Measurements from ENCODE around the gene ARF1. TPM values are rescaled to one million over a fixed set of nuclear protein-coding genes. Genes with fewer than 3 reads are reported as not detected.
A peak's percentile ranks its signal among the peaks of the same experiment; 100 is the strongest.

ARF1 gene
- total RNA-seq, 2 experiments from 2014 or later, result 318 to 322 TPM

DNA sequence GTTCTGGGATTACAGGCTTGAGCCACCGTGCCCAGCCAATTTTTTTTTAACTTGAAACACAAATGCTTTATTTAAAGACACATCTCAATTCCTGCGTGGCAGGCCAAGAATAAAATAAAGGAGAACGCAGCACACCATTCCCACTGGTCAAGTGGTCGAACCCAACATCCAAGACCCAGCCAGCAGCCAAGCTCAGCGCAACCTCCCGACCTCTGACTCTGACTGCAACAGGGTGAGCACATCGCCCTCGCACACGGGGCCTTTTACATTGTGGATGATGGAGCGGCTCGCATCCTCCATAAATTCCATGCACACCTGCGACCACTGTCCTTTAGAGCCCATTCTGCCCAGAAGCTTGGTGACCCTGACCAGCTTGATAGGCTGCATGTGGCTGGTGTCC is 52.1 kb downstream of the ARF1 start:
- Histone ChIP-seq H3K4me1 (ENCODE audit: insufficient read depth, low read length) (peaks cover 10% of the 10 kb centered on the region), H3K27ac (ENCODE audit: low read depth in 1 of 2, low read length in 2 of 2) (no peak overlapping the region), H3K36me3 (ENCODE audit: insufficient read depth, low read length) (no peaks in the 10 kb centered on the region), H3K27me3 (ENCODE audit: control insufficient read depth in 1 of 2, insufficient read depth in 2 of 2, low read length in 2 of 2) (peaks cover 3 to 4% of the 10 kb centered on the region in 2 experiments), H3K4me3 (ENCODE audit: low read length) (no peak overlapping the region), H3K9me3 (ENCODE audit: control insufficient read depth in 1 of 2, insufficient read depth in 1 of 2, low read length in 2 of 2) (no peaks in the 10 kb centered on the region)
- Mint-ChIP-seq H3K27ac (no peak overlapping the region), H3K9me3 (no peaks in the 10 kb centered on the region), H3K27me3 (peaks cover 10% of the 10 kb centered on the region), H3K4me1 (ENCODE audit: low read depth) (peaks cover 7% of the 10 kb centered on the region), H3K36me3 (ENCODE audit: low read depth) (peaks cover 1% of the 10 kb centered on the region), H3K4me3 (no peak overlapping the region)
- intact Hi-C loops (cut with DNase I, micrococcal nuclease), result loop anchor here (5.0 to 10.0 kb wide), 4 partner anchors 132 to 330 kb away; partner anchors contain the start of gene TRIM11 (in 1 of the 2)
- TF ChIP-seq, protein P1, sequence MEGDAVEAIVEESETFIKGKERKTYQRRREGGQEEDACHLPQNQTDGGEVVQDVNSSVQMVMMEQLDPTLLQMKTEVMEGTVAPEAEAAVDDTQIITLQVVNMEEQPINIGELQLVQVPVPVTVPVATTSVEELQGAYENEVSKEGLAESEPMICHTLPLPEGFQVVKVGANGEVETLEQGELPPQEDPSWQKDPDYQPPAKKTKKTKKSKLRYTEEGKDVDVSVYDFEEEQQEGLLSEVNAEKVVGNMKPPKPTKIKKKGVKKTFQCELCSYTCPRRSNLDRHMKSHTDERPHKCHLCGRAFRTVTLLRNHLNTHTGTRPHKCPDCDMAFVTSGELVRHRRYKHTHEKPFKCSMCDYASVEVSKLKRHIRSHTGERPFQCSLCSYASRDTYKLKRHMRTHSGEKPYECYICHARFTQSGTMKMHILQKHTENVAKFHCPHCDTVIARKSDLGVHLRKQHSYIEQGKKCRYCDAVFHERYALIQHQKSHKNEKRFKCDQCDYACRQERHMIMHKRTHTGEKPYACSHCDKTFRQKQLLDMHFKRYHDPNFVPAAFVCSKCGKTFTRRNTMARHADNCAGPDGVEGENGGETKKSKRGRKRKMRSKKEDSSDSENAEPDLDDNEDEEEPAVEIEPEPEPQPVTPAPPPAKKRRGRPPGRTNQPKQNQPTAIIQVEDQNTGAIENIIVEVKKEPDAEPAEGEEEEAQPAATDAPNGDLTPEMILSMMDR (IDR thresholded peaks at IDR 0.05), result no peak
- no peak for ATAC-seq (ENCODE audit: poor library complexity)
- ChIA-PET CTCF (no interaction called here), POLR2A (no interaction called here)
- no peak for DNase-seq

DNA sequence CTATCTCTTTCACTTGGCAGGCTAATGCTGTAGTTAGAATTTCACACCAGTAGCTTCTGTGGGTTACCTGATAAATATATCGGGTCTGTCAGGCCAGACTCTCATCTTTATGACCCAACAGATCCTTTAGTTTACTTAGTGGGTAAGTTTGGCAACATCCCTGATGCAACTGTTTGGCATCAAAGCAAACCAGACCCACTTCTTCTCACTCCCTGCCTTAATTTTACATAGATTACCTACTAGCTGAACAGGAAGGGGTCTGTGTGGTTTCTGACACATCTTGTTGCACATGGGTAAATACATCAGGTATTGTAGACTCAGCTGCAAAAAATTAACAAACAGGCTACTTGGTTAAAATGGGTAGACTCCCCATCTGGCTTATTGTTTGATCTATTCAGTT is 54.4 kb downstream of the ARF1 start:
- POLR2A ChIA-PET, result interaction anchor here (1.0 to 1.8 kb wide), 2 partner anchors 28 to 30 kb away, joined by 3 to 10 read pairs; partner anchors contain the start of gene IBA57
- Mint-ChIP-seq H3K36me3 (ENCODE audit: low read depth) (peaks cover 13% of the 10 kb centered on the region), H3K4me3 (no peak overlapping the region), H3K9me3 (no peaks in the 10 kb centered on the region), H3K27ac (peak overlapping the region; percentile 73), H3K27me3 (no peaks in the 10 kb centered on the region), H3K4me1 (ENCODE audit: low read depth) (peaks cover 22% of the 10 kb centered on the region)
- Histone ChIP-seq H3K27ac (ENCODE audit: low read depth in 1 of 2, low read length in 2 of 2) (no peak overlapping the region), H3K4me1 (ENCODE audit: insufficient read depth, low read length) (peaks cover 19% of the 10 kb centered on the region), H3K9me3 (ENCODE audit: control insufficient read depth in 1 of 2, insufficient read depth in 1 of 2, low read length in 2 of 2) (no peaks in the 10 kb centered on the region), H3K4me3 (ENCODE audit: low read length) (no peak overlapping the region), H3K27me3 (ENCODE audit: control insufficient read depth in 1 of 2, insufficient read depth in 2 of 2, low read length in 2 of 2) (peaks cover 0 to 3% of the 10 kb centered on the region in 2 experiments), H3K36me3 (ENCODE audit: insufficient read depth, low read length) (peaks cover 4% of the 10 kb centered on the region)
- ATAC-seq (ENCODE audit: poor library complexity), result no peak
- peak in 1 of 14 experiments; percentile 52 for DNase-seq
- TF ChIP-seq, protein P1 (IDR thresholded peaks at IDR 0.05), result no peak
- CTCF ChIA-PET, result interaction anchor here (3.7 kb wide), 1 partner anchor 29 kb away, joined by 39 read pairs; the partner anchor contains the start of gene IBA57
- intact Hi-C loops (cut with DNase I, micrococcal nuclease), result loop anchor here (2.0 to 10.0 kb wide), 4 partner anchors 54 to 328 kb away; partner anchors contain the start of genes ARF1 (in 1 of the 2) and TRIM11 (in 1 of the 2)

DNA sequence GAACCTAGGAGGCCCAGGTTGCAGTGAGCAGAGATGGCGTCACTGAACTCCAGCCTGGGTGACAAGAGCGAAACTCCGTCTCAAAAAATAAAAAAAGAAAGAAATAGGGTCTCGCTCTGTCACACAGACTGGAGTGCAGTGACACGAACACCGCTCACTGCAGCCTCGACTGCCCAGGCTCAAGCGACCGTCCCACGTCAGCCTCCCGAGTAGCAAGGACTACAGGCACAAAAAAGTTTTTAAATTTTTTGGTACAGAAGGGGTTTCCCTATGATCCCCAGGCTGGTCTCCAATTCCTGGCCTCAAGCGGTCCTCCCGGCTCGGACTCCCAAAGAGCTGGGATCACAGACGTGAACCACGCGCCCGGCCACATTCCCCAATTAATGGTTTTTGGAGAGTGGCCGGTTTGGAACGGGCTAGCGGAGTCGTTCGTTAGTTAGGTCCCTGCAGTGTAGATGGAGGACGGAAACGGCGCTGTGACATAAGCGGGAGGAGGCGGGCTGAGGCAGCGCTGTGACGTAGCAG is 57.0 kb downstream of the ARF1 start:
- intact Hi-C loops (cut with DNase I, micrococcal nuclease), result loop anchor here (1.0 to 10.0 kb wide), 5 partner anchors 30 to 325 kb away; partner anchors contain the start of genes MRPL55 (in 1 of the 2) and TRIM11 (in 1 of the 2)
- TF ChIP-seq, protein P1 (IDR thresholded peaks at IDR 0.05), result no peak
- Mint-ChIP-seq H3K27ac (peak overlapping the region; percentile 94), H3K4me3 (peak overlapping the region; percentile 90), H3K36me3 (ENCODE audit: low read depth) (peaks cover 30% of the 10 kb centered on the region), H3K9me3 (no peaks in the 10 kb centered on the region), H3K4me1 (ENCODE audit: low read depth) (peaks cover 44% of the 10 kb centered on the region), H3K27me3 (no peaks in the 10 kb centered on the region)
- ATAC-seq (ENCODE audit: poor library complexity), result peak; percentile 0
- Histone ChIP-seq H3K4me3 (ENCODE audit: low read length) (peak overlapping the region; percentile 70), H3K4me1 (ENCODE audit: insufficient read depth, low read length) (peaks cover 45% of the 10 kb centered on the region), H3K9me3 (ENCODE audit: control insufficient read depth in 1 of 2, insufficient read depth in 1 of 2, low read length in 2 of 2) (no peaks in the 10 kb centered on the region), H3K27ac (ENCODE audit: low read depth in 1 of 2, low read length in 2 of 2) (peak overlapping the region; percentile 82 to 95), H3K27me3 (ENCODE audit: control insufficient read depth in 1 of 2, insufficient read depth in 2 of 2, low read length in 2 of 2) (no peaks in the 10 kb centered on the region), H3K36me3 (ENCODE audit: insufficient read depth, low read length) (peaks cover 13% of the 10 kb centered on the region)
- CTCF ChIA-PET, result interaction anchor here (2.2 to 3.7 kb wide), 2 partner anchors 9 to 26 kb away, joined by 11 to 39 read pairs; partner anchors contain the start of gene IBA57
- POLR2A ChIA-PET, result interaction anchor here (1.0 to 1.7 kb wide), 5 partner anchors 12 to 29 kb away, joined by 3 to 10 read pairs (median 7); no protein-coding TSS in a partner anchor
- DNase-seq, result peak in 1 of 14 experiments; percentile 16

All from CD4-positive, alpha-beta T cell (primary cell).